Activated naive CD8-positive, alpha-beta T cell treated with anti-CD3 and anti-CD28 coated beads, Interleukin-2, amount 10 ng/mL, durations not matched to agents 7 days and 5 days (primary cell): ENCODE results near the gene ATP8A2. TPM values are rescaled to one million over a fixed set of nuclear protein-coding genes. Genes with fewer than 3 reads are reported as not detected.

Experiments used
- ATAC-seq: fragments of 150-1000 bp; cut with Tn5 transposase; one replicate; pipeline ENCODE4 v1.10.0; 2021; ENCODE audit warnings: low read depth, moderate library complexity
- POLR2A ChIA-PET: fragments of 350-600 bp; sonication (Branson Sonifier 250); formaldehyde crosslinking; loops from one replicate; lab custom pipeline; 2021; ENCODE audit warnings: antibody characterized with exemption; lab: Charles Lee
- DNase-seq: peaks from one replicate; pipeline ENCODE4 v3.0.0; 2021
- H3K27ac Mint-ChIP-seq: one replicate; pipeline ENCODE4 v1.8.0; 2022; ENCODE audit warnings: mild to moderate bottlenecking, mixed read lengths
- H3K27me3 Mint-ChIP-seq: one replicate; pipeline ENCODE4 v1.8.0; 2022; ENCODE audit warnings: mild to moderate bottlenecking, moderate library complexity, mixed read lengths
- H3K36me3 Mint-ChIP-seq: one replicate; pipeline ENCODE4 v1.8.0; 2021; ENCODE audit warnings: mild to moderate bottlenecking, mixed read lengths
- H3K4me1 Mint-ChIP-seq: one replicate; pipeline ENCODE4 v1.8.0; 2021; ENCODE audit warnings: mixed read lengths
- H3K4me3 Mint-ChIP-seq: one replicate; pipeline ENCODE4 v1.8.0; 2022; ENCODE audit warnings: mild to moderate bottlenecking, moderate library complexity, mixed read lengths
- H3K9me3 Mint-ChIP-seq: one replicate; pipeline ENCODE4 v1.8.0; 2021; ENCODE audit warnings: mixed read lengths
- total RNA-seq, 2 experiments: library from RNA; stranded (reverse); gene quantifications; one replicate each; pipeline ENCODE4 v1.2.3, GENCODE V29; 2021

Gene ATP8A2
- total RNA-seq, 2 experiments from 2014 or later, result 1.4 to 1.7 TPM

GRCh38 chr13:25864936-25865335 lies 493.2 kb downstream of the ATP8A2 start:
- DNase-seq (no peak), ATAC-seq (no peak)
- Mint-ChIP-seq H3K27me3 (no peaks in the 10 kb centered on the region), H3K36me3 (no peaks in the 10 kb centered on the region), H3K27ac (no peak overlapping the region), H3K4me1 (peaks cover 2% of the 10 kb centered on the region), H3K9me3 (no peaks in the 10 kb centered on the region), H3K4me3 (no peak overlapping the region)
- POLR2A ChIA-PET, result no interaction called here

GRCh38 chr13:25865391-25865790 lies 493.6 kb downstream of the ATP8A2 start:
- H3K27me3 Mint-ChIP-seq, result no peaks in the 10 kb centered on the region

GRCh38 chr13:25867038-25867437 lies 495.3 kb downstream of the ATP8A2 start:
- ATAC-seq (no peak), DNase-seq (no peak)
- Mint-ChIP-seq H3K36me3 (no peaks in the 10 kb centered on the region), H3K4me3 (no peak overlapping the region), H3K27ac (no peak overlapping the region), H3K4me1 (peaks cover 17% of the 10 kb centered on the region), H3K27me3 (no peaks in the 10 kb centered on the region), H3K9me3 (no peaks in the 10 kb centered on the region)
- POLR2A ChIA-PET, result interaction anchor here (0.6 to 0.9 kb wide), 2 partner anchors 10 to 785 kb away, joined by 3 read pairs; no protein-coding TSS in a partner anchor

More at GRCh38 chr13:25865391-25865790, 493.6 kb downstream of the ATP8A2 start:
- no peak overlapping the region for H3K4me3 Mint-ChIP-seq
- no peaks in the 10 kb centered on the region for H3K36me3 Mint-ChIP-seq
- ATAC-seq, result no peak
- H3K27ac Mint-ChIP-seq, result no peak overlapping the region
- no peaks in the 10 kb centered on the region for H3K9me3 Mint-ChIP-seq
- peaks cover 2% of the 10 kb centered on the region for H3K4me1 Mint-ChIP-seq
- no peak for DNase-seq
- POLR2A ChIA-PET, result interaction anchor here (0.6 kb wide), 1 partner anchor 98 kb away, joined by 3 read pairs; no protein-coding TSS in a partner anchor

- DNase-seq (no peak), ATAC-seq (no peak)
- Mint-ChIP-seq H3K9me3 (no peaks in the 10 kb centered on the region), H3K36me3 (no peaks in the 10 kb centered on the region), H3K27ac (no peak overlapping the region), H3K27me3 (no peaks in the 10 kb centered on the region), H3K4me3 (no peak overlapping the region), H3K4me1 (peaks cover 27% of the 10 kb centered on the region)
- POLR2A ChIA-PET, result no interaction called here
Measured at GRCh38 chr13:25868490-25868889, 496.7 kb downstream of the ATP8A2 start.

GRCh38 chr13:25869941-25870340 lies 498.2 kb downstream of the ATP8A2 start:
- POLR2A ChIA-PET, result no interaction called here
- peaks cover 42% of the 10 kb centered on the region for H3K4me1 Mint-ChIP-seq
- DNase-seq (no peak), ATAC-seq (no peak)
- no peaks in the 10 kb centered on the region for H3K27me3 Mint-ChIP-seq
- peaks cover 8% of the 10 kb centered on the region for H3K36me3 Mint-ChIP-seq
- H3K4me3 Mint-ChIP-seq, result no peak overlapping the region
- no peak overlapping the region for H3K27ac Mint-ChIP-seq
- peaks cover 6% of the 10 kb centered on the region for H3K9me3 Mint-ChIP-seq

- H3K36me3 Mint-ChIP-seq, result peaks cover 9% of the 10 kb centered on the region
- H3K4me1 Mint-ChIP-seq, result peaks cover 49% of the 10 kb centered on the region
- DNase-seq, result no peak
- H3K9me3 Mint-ChIP-seq, result peaks cover 6% of the 10 kb centered on the region
- H3K27me3 Mint-ChIP-seq, result no peaks in the 10 kb centered on the region
- POLR2A ChIA-PET, result no interaction called here
- no peak for ATAC-seq
- no peak overlapping the region for H3K27ac Mint-ChIP-seq
- no peak overlapping the region for H3K4me3 Mint-ChIP-seq
Measured at GRCh38 chr13:25871389-25872125, 499.8 kb downstream of the ATP8A2 start.

GRCh38 chr13:25872481-25873241 lies 500.9 kb downstream of the ATP8A2 start:
- no peaks in the 10 kb centered on the region for H3K27me3 Mint-ChIP-seq
- DNase-seq (no peak), ATAC-seq (no peak)
- peaks cover 9% of the 10 kb centered on the region for H3K36me3 Mint-ChIP-seq
- no peak overlapping the region for H3K27ac Mint-ChIP-seq
- POLR2A ChIA-PET, result no interaction called here
- peak overlapping the region; percentile 14 for H3K4me3 Mint-ChIP-seq
- peaks cover 53% of the 10 kb centered on the region for H3K4me1 Mint-ChIP-seq
- H3K9me3 Mint-ChIP-seq, result peaks cover 6% of the 10 kb centered on the region

- peaks cover 6% of the 10 kb centered on the region for H3K9me3 Mint-ChIP-seq
- no peak for DNase-seq
- POLR2A ChIA-PET, result no interaction called here
- H3K4me3 Mint-ChIP-seq, result peak overlapping the region; percentile 15
- peaks cover 56% of the 10 kb centered on the region for H3K4me1 Mint-ChIP-seq
- no peak for ATAC-seq
- peak overlapping the region; percentile 50 for H3K27ac Mint-ChIP-seq
- H3K27me3 Mint-ChIP-seq, result no peaks in the 10 kb centered on the region
- H3K36me3 Mint-ChIP-seq, result peaks cover 9% of the 10 kb centered on the region
Measured at GRCh38 chr13:25873242-25873612, 501.5 kb downstream of the ATP8A2 start.

GRCh38 chr13:25874064-25874737 lies 502.4 kb downstream of the ATP8A2 start:
- ATAC-seq (peak; percentile 33), DNase-seq (no peak)
- Mint-ChIP-seq H3K9me3 (peaks cover 6% of the 10 kb centered on the region), H3K36me3 (peaks cover 9% of the 10 kb centered on the region), H3K27ac (peak overlapping the region; percentile 86), H3K4me1 (peaks cover 60% of the 10 kb centered on the region), H3K4me3 (peak overlapping the region; percentile 65), H3K27me3 (no peaks in the 10 kb centered on the region)
- POLR2A ChIA-PET, result no interaction called here

GRCh38 chr13:25874907-25875306 lies 503.1 kb downstream of the ATP8A2 start:
- Mint-ChIP-seq H3K27me3 (no peaks in the 10 kb centered on the region), H3K4me1 (peaks cover 60% of the 10 kb centered on the region), H3K27ac (peak overlapping the region; percentile 86), H3K36me3 (peaks cover 9% of the 10 kb centered on the region), H3K9me3 (peaks cover 6% of the 10 kb centered on the region), H3K4me3 (peak overlapping the region; percentile 65)
- DNase-seq (peak; percentile 59), ATAC-seq (peak; percentile 90)
- POLR2A ChIA-PET, result no interaction called here

GRCh38 chr13:25876247-25876646 lies 504.5 kb downstream of the ATP8A2 start:
- Mint-ChIP-seq H3K4me1 (peaks cover 60% of the 10 kb centered on the region), H3K4me3 (no peak overlapping the region), H3K27me3 (no peaks in the 10 kb centered on the region), H3K36me3 (peaks cover 9% of the 10 kb centered on the region), H3K9me3 (peaks cover 6% of the 10 kb centered on the region), H3K27ac (no peak overlapping the region)
- ATAC-seq, result no peak
- POLR2A ChIA-PET, result interaction anchor here (0.8 kb wide), 1 partner anchor 23 kb away, joined by 4 read pairs; no protein-coding TSS in a partner anchor
- DNase-seq, result no peak

GRCh38 chr13:25879466-25879865 lies 507.7 kb downstream of the ATP8A2 start:
- Mint-ChIP-seq H3K9me3 (no peaks in the 10 kb centered on the region), H3K27me3 (no peaks in the 10 kb centered on the region), H3K4me3 (no peak overlapping the region), H3K27ac (no peak overlapping the region), H3K36me3 (peaks cover 3% of the 10 kb centered on the region), H3K4me1 (peaks cover 59% of the 10 kb centered on the region)
- POLR2A ChIA-PET, result no interaction called here
- DNase-seq, result no peak
- no peak for ATAC-seq
